Measurements from ENCODE around the gene PEX14. TPM values are rescaled to one million over a fixed set of nuclear protein-coding genes. Genes with fewer than 3 reads are reported as not detected.

Gene PEX14
- total RNA-seq, 5 donors from 2014 or later (not counting 1 experiment from before 2014, with no cell fraction given) = 22.3 to 24.5 (median 22.7) TPM

- no peaks in the 10 kb centered on the region for H3K9me3 Mint-ChIP-seq
- no peaks in the 10 kb centered on the region for H3K4me1 ChIP-seq (ENCODE audit: control insufficient read depth in 1 of 2, extremely low read depth in 1 of 2, insufficient read depth in 2 of 2, low read length in 2 of 2)
- no peak overlapping the region for H3K4me3 ChIP-seq (ENCODE audit: control insufficient read depth in 1 of 2, extremely low read depth in 1 of 2, low read length in 1 of 2)
- POLR2A ChIA-PET = no interaction called here
- no peaks in the 10 kb centered on the region for H3K27me3 ChIP-seq (replicated peaks in 1 of 2; ENCODE audit: control insufficient read depth in 2 of 2, extremely low read depth in 1 of 2, insufficient read depth in 2 of 2, low read length in 1 of 2)
- no peaks in the 10 kb centered on the region for H3K9me3 ChIP-seq
- no peak for DNase-seq
- H3K27ac ChIP-seq (ENCODE audit: low read length) = no peak overlapping the region
- H3K27ac Mint-ChIP-seq = no peak overlapping the region
- H3K27me3 Mint-ChIP-seq = no peaks in the 10 kb centered on the region
- 89% methylated on average over 4 of the region's 8 CpGs for WGBS (ENCODE audit: insufficient coverage)
- no peak for ATAC-seq (replicated peaks in 1 of 4)
- H3K4me3 Mint-ChIP-seq = no peak overlapping the region
- H3K36me3 Mint-ChIP-seq = peaks cover 19% of the 10 kb centered on the region
- CTCF ChIA-PET = no interaction called here
- H3K36me3 ChIP-seq (ENCODE audit: control insufficient read depth in 2 of 2, extremely low read depth in 1 of 2, insufficient read depth in 1 of 2, low read length in 1 of 2) = peaks cover 0 to 10% of the 10 kb centered on the region in 2 donors
- no peaks in the 10 kb centered on the region for H3K4me1 Mint-ChIP-seq
Observed at GRCh38 chr1:10613861-10614260, 139.1 kb downstream of the PEX14 start.

DNA sequence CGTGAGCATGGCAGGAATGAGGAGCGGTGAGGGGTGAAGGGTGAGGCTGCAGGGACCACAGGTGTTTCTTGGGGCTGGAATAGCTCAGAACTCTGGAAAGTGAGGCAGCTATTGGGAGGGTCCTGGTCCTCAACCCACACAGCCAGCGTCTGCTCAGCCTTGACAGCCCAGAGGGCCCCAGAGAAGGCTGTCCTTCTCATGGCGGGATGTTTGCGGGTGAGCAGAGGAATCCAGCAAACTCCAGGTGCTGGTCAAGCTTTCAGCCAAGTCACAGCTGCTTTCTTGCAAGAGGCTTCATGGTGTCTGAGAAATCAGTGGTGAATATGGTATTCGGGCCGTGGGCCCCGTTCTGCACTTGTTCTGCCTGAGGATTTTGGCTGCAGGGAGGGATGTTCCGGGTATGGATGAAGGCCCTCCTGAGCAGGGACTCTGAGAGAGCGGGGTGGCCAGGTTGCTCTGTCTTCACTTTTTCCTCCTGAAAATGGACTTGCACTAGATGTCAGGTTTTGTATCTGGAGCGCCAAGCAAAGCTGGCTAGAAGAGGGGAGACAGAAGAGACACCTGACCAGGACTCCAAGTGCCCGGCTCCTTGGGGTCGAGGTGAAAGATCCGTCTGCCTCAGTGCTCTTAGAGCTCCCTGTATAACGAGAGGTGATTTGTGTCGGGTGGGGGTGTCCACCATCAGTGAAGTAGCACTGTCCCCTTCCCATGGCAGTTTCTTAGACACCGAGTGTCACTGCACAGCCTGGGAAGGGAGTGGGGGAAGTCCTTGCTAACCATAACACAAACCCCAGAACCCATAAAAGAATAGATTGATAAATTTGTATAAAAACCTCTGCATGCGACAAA, 139.9 kb downstream of the PEX14 start:
- H3K4me1 ChIP-seq (ENCODE audit: control insufficient read depth in 1 of 2, extremely low read depth in 1 of 2, insufficient read depth in 2 of 2, low read length in 2 of 2) = no peaks in the 10 kb centered on the region
- H3K27ac Mint-ChIP-seq = no peak overlapping the region
- ChIA-PET CTCF (no interaction called here), POLR2A (no interaction called here)
- no peaks in the 10 kb centered on the region for H3K9me3 ChIP-seq
- peaks cover 17% of the 10 kb centered on the region for H3K36me3 Mint-ChIP-seq
- H3K27me3 Mint-ChIP-seq = no peaks in the 10 kb centered on the region
- H3K4me3 Mint-ChIP-seq = no peak overlapping the region
- H3K4me1 Mint-ChIP-seq = no peaks in the 10 kb centered on the region
- no peak overlapping the region for H3K27ac ChIP-seq (ENCODE audit: low read length)
- H3K4me3 ChIP-seq (ENCODE audit: control insufficient read depth in 1 of 2, extremely low read depth in 1 of 2, low read length in 1 of 2) = no peak overlapping the region
- ATAC-seq (replicated peaks in 1 of 4) (no peak), DNase-seq (no peak)
- H3K9me3 Mint-ChIP-seq = no peaks in the 10 kb centered on the region
- no peaks in the 10 kb centered on the region for H3K27me3 ChIP-seq (replicated peaks in 1 of 2; ENCODE audit: control insufficient read depth in 2 of 2, extremely low read depth in 1 of 2, insufficient read depth in 2 of 2, low read length in 1 of 2)
- WGBS (ENCODE audit: insufficient coverage) = 96% methylated on average over 14 of the region's 18 CpGs
- peaks cover 0 to 10% of the 10 kb centered on the region in 2 donors for H3K36me3 ChIP-seq (ENCODE audit: control insufficient read depth in 2 of 2, extremely low read depth in 1 of 2, insufficient read depth in 1 of 2, low read length in 1 of 2)

DNA sequence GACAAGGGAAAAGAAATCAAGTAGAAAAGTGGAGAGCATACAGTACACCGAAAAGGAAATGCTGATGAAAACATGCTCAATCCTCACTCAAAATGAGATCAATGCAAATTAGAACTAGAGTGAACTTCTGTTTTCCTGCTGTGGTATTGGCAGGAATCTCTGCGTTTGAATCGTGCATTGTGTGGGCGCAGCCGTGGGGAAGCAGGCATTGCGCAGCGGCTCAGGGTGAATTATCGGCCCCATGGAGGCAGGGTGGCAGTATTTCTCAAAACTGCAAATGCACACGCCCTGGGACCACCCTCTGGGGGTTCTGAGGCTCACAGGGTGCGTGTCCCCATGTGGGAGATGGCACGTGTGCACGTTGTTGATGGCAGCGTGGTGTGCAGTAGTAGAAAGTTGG, 140.6 kb downstream of the PEX14 start:
- CTCF ChIA-PET = no interaction called here

GRCh38 chr1:10615932-10616671, 141.4 kb downstream of the PEX14 start:
- ChIA-PET POLR2A (no interaction called here), CTCF (no interaction called here)
- H3K9me3 ChIP-seq = no peaks in the 10 kb centered on the region
- peaks cover 17% of the 10 kb centered on the region for H3K36me3 Mint-ChIP-seq
- WGBS (ENCODE audit: insufficient coverage) = 95% methylated on average over 23 of the region's 27 CpGs
- peaks cover 0 to 10% of the 10 kb centered on the region in 2 donors for H3K36me3 ChIP-seq (ENCODE audit: control insufficient read depth in 2 of 2, extremely low read depth in 1 of 2, insufficient read depth in 1 of 2, low read length in 1 of 2)
- no peak overlapping the region for H3K27ac ChIP-seq (ENCODE audit: low read length)
- H3K4me1 ChIP-seq (ENCODE audit: control insufficient read depth in 1 of 2, extremely low read depth in 1 of 2, insufficient read depth in 2 of 2, low read length in 2 of 2) = no peaks in the 10 kb centered on the region
- H3K9me3 Mint-ChIP-seq = no peaks in the 10 kb centered on the region
- H3K4me3 Mint-ChIP-seq = no peak overlapping the region
- H3K4me3 ChIP-seq (ENCODE audit: control insufficient read depth in 1 of 2, extremely low read depth in 1 of 2, low read length in 1 of 2) = no peak overlapping the region
- no peak overlapping the region for H3K27ac Mint-ChIP-seq
- no peaks in the 10 kb centered on the region for H3K27me3 ChIP-seq (replicated peaks in 1 of 2; ENCODE audit: control insufficient read depth in 2 of 2, extremely low read depth in 1 of 2, insufficient read depth in 2 of 2, low read length in 1 of 2)
- H3K27me3 Mint-ChIP-seq = no peaks in the 10 kb centered on the region
- no peaks in the 10 kb centered on the region for H3K4me1 Mint-ChIP-seq
- no peak for ATAC-seq (replicated peaks in 1 of 4)
- DNase-seq = no peak

More for the DNA sequence above, 140.6 kb downstream of the PEX14 start:
- H3K9me3 Mint-ChIP-seq = no peaks in the 10 kb centered on the region
- no peak overlapping the region for H3K27ac Mint-ChIP-seq
- 91% methylated on average over 12 of the region's 13 CpGs for WGBS (ENCODE audit: insufficient coverage)
- no peaks in the 10 kb centered on the region for H3K9me3 ChIP-seq
- no peak for ATAC-seq (replicated peaks in 1 of 4)
- H3K27ac ChIP-seq (ENCODE audit: low read length) = no peak overlapping the region
- H3K27me3 ChIP-seq (replicated peaks in 1 of 2; ENCODE audit: control insufficient read depth in 2 of 2, extremely low read depth in 1 of 2, insufficient read depth in 2 of 2, low read length in 1 of 2) = no peaks in the 10 kb centered on the region
- peaks cover 0 to 10% of the 10 kb centered on the region in 2 donors for H3K36me3 ChIP-seq (ENCODE audit: control insufficient read depth in 2 of 2, extremely low read depth in 1 of 2, insufficient read depth in 1 of 2, low read length in 1 of 2)
- H3K4me1 Mint-ChIP-seq = no peaks in the 10 kb centered on the region
- no peak overlapping the region for H3K4me3 Mint-ChIP-seq
- POLR2A ChIA-PET = no interaction called here
- no peaks in the 10 kb centered on the region for H3K27me3 Mint-ChIP-seq
- H3K36me3 Mint-ChIP-seq = peaks cover 17% of the 10 kb centered on the region
- no peak overlapping the region for H3K4me3 ChIP-seq (ENCODE audit: control insufficient read depth in 1 of 2, extremely low read depth in 1 of 2, low read length in 1 of 2)
- DNase-seq = no peak
- H3K4me1 ChIP-seq (ENCODE audit: control insufficient read depth in 1 of 2, extremely low read depth in 1 of 2, insufficient read depth in 2 of 2, low read length in 2 of 2) = no peaks in the 10 kb centered on the region

DNA sequence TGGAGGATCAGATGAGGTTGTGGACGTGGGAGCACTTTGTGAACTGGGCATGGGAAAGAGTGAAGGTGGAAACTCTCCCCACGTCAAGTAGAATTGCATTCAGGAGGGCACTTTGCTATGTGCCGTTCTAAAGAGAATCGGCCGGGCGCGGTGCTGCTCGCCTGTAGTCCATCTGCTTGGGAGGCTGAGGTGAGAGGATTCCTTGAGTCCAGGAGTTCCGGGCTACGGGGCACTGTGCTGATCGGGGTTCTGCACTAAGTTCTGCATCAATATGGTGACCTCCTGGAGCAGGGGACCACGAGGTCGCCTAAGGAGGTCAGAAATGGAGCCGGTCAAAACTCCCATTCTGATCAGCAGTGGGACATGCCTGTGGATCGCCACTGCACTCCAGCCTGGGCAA, 141.9 kb downstream of the PEX14 start:
- Mint-ChIP-seq H3K27ac (no peak overlapping the region), H3K36me3 (peaks cover 17% of the 10 kb centered on the region), H3K27me3 (no peaks in the 10 kb centered on the region), H3K4me3 (no peak overlapping the region), H3K4me1 (no peaks in the 10 kb centered on the region), H3K9me3 (no peaks in the 10 kb centered on the region)
- no peaks in the 10 kb centered on the region for H3K4me1 ChIP-seq (ENCODE audit: control insufficient read depth in 1 of 2, extremely low read depth in 1 of 2, insufficient read depth in 2 of 2, low read length in 2 of 2)
- no peaks in the 10 kb centered on the region for H3K27me3 ChIP-seq (replicated peaks in 1 of 2; ENCODE audit: control insufficient read depth in 2 of 2, extremely low read depth in 1 of 2, insufficient read depth in 2 of 2, low read length in 1 of 2)
- H3K36me3 ChIP-seq (ENCODE audit: control insufficient read depth in 2 of 2, extremely low read depth in 1 of 2, insufficient read depth in 1 of 2, low read length in 1 of 2) = peaks cover 0 to 10% of the 10 kb centered on the region in 2 donors
- no peaks in the 10 kb centered on the region for H3K9me3 ChIP-seq
- DNase-seq = no peak
- CTCF ChIA-PET = no interaction called here
- H3K27ac ChIP-seq (ENCODE audit: low read length) = no peak overlapping the region
- POLR2A ChIA-PET = no interaction called here
- WGBS (ENCODE audit: insufficient coverage) = 97% methylated on average over 13 of the region's 15 CpGs
- H3K4me3 ChIP-seq (ENCODE audit: control insufficient read depth in 1 of 2, extremely low read depth in 1 of 2, low read length in 1 of 2) = no peak overlapping the region
- no peak for ATAC-seq (replicated peaks in 1 of 4)

DNA sequence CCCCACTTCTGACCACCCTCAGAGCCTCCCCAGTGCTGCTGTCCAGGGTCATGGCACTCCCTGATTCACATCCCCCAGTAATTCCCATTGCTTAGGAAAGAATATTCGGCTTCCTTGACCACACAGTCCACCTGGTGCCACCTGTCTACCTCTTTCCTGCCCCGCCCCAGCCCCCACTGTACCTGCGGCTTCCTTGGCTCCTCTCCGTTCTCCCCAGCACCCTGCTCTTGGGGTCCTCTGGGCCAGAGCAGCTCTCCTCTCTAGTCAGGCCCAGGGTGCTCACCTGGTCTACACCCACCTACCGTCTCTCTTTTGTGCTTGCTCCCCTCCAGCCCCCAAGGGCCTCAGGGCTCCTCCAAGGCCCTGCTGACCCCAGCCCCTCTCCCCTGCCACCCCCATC, 142.6 kb downstream of the PEX14 start:
- Mint-ChIP-seq H3K36me3 (peaks cover 21% of the 10 kb centered on the region), H3K9me3 (no peaks in the 10 kb centered on the region), H3K4me1 (no peaks in the 10 kb centered on the region), H3K4me3 (no peak overlapping the region), H3K27ac (no peak overlapping the region), H3K27me3 (no peaks in the 10 kb centered on the region)
- no peak for DNase-seq
- WGBS (ENCODE audit: insufficient coverage) = 93% methylated on average over 5 of the region's 5 CpGs
- Histone ChIP-seq H3K4me3 (ENCODE audit: control insufficient read depth in 1 of 2, extremely low read depth in 1 of 2, low read length in 1 of 2) (no peak overlapping the region), H3K27me3 (replicated peaks in 1 of 2; ENCODE audit: control insufficient read depth in 2 of 2, extremely low read depth in 1 of 2, insufficient read depth in 2 of 2, low read length in 1 of 2) (no peaks in the 10 kb centered on the region), H3K36me3 (ENCODE audit: control insufficient read depth in 2 of 2, extremely low read depth in 1 of 2, insufficient read depth in 1 of 2, low read length in 1 of 2) (peaks cover 0 to 15% of the 10 kb centered on the region in 2 donors), H3K9me3 (no peaks in the 10 kb centered on the region), H3K27ac (ENCODE audit: low read length) (no peak overlapping the region), H3K4me1 (ENCODE audit: control insufficient read depth in 1 of 2, extremely low read depth in 1 of 2, insufficient read depth in 2 of 2, low read length in 2 of 2) (no peaks in the 10 kb centered on the region)
- ChIA-PET POLR2A (no interaction called here), CTCF (no interaction called here)
- ATAC-seq (replicated peaks in 1 of 4) = no peak

Data from T-cell (primary cell).